HepG2 (cell line): Measurements from ENCODE around the gene RNF17. TPM values are rescaled to one million over a fixed set of nuclear protein-coding genes. Genes with fewer than 3 reads are reported as not detected.

Experiments used
- ATAC-seq: fragments of 200-7000 bp; cut with Tn5 transposase; 3 replicates; pipeline ENCODE4 v1.9.1; 2020; ENCODE audit warnings: mild to moderate bottlenecking, moderate library complexity
- BruUV-seq: library from RNA; stranded (reverse); fragments of 400-500 nt; replicated peaks from 2 replicates; lab custom pipeline; 2021; lab: Mats Ljungman, UMichigan
- CTCF ChIA-PET: fragments of 300-600 bp; formaldehyde crosslinking; extraction: SDS; loops from one replicate; lab custom pipeline; 2021; ENCODE audit warnings: low total read pairs, inconsistent platforms, low intra/inter-chr PET ratio; lab: Yijun Ruan, JAX
- POLR2A ChIA-PET: fragments of 350-600 bp; sonication (Branson Sonifier 250); formaldehyde crosslinking; loops from one replicate; lab custom pipeline; 2020; ENCODE audit warnings: antibody characterized with exemption, inconsistent platforms; lab: Yijun Ruan, JAX
- DNase-seq: peaks from one replicate; pipeline ENCODE4 v3.0.0-alpha.2; 2015; ENCODE audit warnings: low spot score
- FAIRE-seq: peaks from 3 replicates; lab custom pipeline; 2011; peaks lifted over from hg19 to GRCh38; lab: Jason Lieb, UNC
- H2AFZ ChIP-seq: one replicate; pipeline ENCODE4 v1.6.1; 2011; ENCODE audit warnings: low read length, inconsistent platforms
- H3K27ac ChIP-seq: fragments of 300-600 bp; 3 replicates; pipeline ENCODE4 v1.8.0; 2011; ENCODE audit warnings: mixed run types, mild to moderate bottlenecking, mixed read lengths, low read length, inconsistent platforms; ENCODE audit not compliant: insufficient read depth; ENCODE audit errors: extremely low read length
- H3K27me3 ChIP-seq, 2 experiments: fragments of 200-600 bp in 1 of 2; 2 replicates in 1 of 2; 3 replicates in 1 of 2; pipeline versions ENCODE4 v1.6.0 to v1.8.0; 2011; ENCODE audit warnings: low read length in 2 of 2, mild to moderate bottlenecking in 2 of 2, moderate library complexity in 2 of 2, inconsistent platforms in 1 of 2; ENCODE audit not compliant: insufficient read depth in 2 of 2, control insufficient read depth in 1 of 2
- H3K36me3 ChIP-seq, 2 experiments: fragments of 200-600 bp in 1 of 2; replicated peaks in 1 of 2; 2 replicates in 1 of 2; 3 replicates in 1 of 2; pipeline versions ENCODE4 v1.5.1 to v1.8.0; 2011; ENCODE audit warnings: low read length in 2 of 2, inconsistent platforms in 1 of 2; ENCODE audit not compliant: insufficient read depth in 2 of 2, control insufficient read depth in 1 of 2
- H3K4me1 ChIP-seq: 2 replicates; pipeline ENCODE4 v1.5.1; 2012; ENCODE audit warnings: low read length, inconsistent platforms; ENCODE audit not compliant: insufficient read depth
- H3K4me2 ChIP-seq: 2 replicates; pipeline ENCODE4 v1.6.0; 2011; ENCODE audit warnings: low read depth, low read length, inconsistent platforms
- H3K4me3 ChIP-seq, 3 experiments: fragments of 200-600 bp in 1 of 3; sonication (generic), shearing (Covaris generic) in 1 of 3; replicated peaks in 1 of 3; 2 replicates each; pipeline ENCODE4 v1.5.1; 2011 to 2016; ENCODE audit warnings: low read length in 3 of 3, inconsistent platforms in 2 of 3, low read depth in 2 of 3, mild to moderate bottlenecking in 2 of 3, control low read depth in 1 of 3, mixed read lengths in 1 of 3; ENCODE audit not compliant: insufficient read depth in 1 of 3
- H3K79me2 ChIP-seq: one replicate; pipeline ENCODE4 v1.6.1; 2011; ENCODE audit warnings: low read length, inconsistent platforms; ENCODE audit not compliant: insufficient read depth
- H3K9ac ChIP-seq: 2 replicates; pipeline ENCODE4 v1.6.0; 2011; ENCODE audit warnings: mild to moderate bottlenecking, low read depth, low read length, inconsistent platforms; ENCODE audit not compliant: insufficient read depth
- H3K9me3 ChIP-seq: 2 replicates; pipeline ENCODE4 v1.5.1; 2012; ENCODE audit warnings: mild to moderate bottlenecking, low read length
- H4K20me1 ChIP-seq: 2 replicates; pipeline ENCODE4 v1.6.0; 2011; ENCODE audit warnings: inconsistent platforms, mild to moderate bottlenecking, low read length, moderate library complexity; ENCODE audit not compliant: insufficient read depth
- ADNP ChIP-seq: sonication (generic); formaldehyde crosslinking; IDR thresholded peaks from 2 replicates; pipeline ENCODE4 v1.4.0; 2020; ENCODE audit warnings: missing genetic modification reagents
- ARNTL ChIP-seq: sonication (generic); formaldehyde crosslinking; IDR thresholded peaks from 2 replicates; pipeline ENCODE4 v1.4.0; 2020; ENCODE audit warnings: mild to moderate bottlenecking, missing genetic modification reagents
- JDP2 ChIP-seq: sonication (generic); formaldehyde crosslinking; IDR thresholded peaks from 2 replicates; pipeline ENCODE4 v1.8.1; 2022; ENCODE audit warnings: missing genetic modification reagents, borderline replicate concordance
- MATR3 ChIP-seq: sonication (generic); formaldehyde crosslinking; IDR thresholded peaks from 2 replicates; pipeline ENCODE4 v1.4.0; 2020; ENCODE audit warnings: missing genetic modification reagents
- NFIB ChIP-seq: sonication (generic); formaldehyde crosslinking; IDR thresholded peaks from 2 replicates; pipeline ENCODE4 v1.9.0; 2021; ENCODE audit warnings: missing genetic modification reagents, mild to moderate bottlenecking, borderline replicate concordance
- NFKBIZ ChIP-seq: IDR thresholded peaks from 2 replicates; pipeline ENCODE4 v1.6.1; 2018; ENCODE audit warnings: missing genetic modification reagents, missing compliant biosample characterization
- RAD51 ChIP-seq: fragments of 450-650 bp; IDR thresholded peaks from 2 replicates; pipeline ENCODE4 v1.6.1; 2016; ENCODE audit warnings: borderline replicate concordance
- REST ChIP-seq, 2 experiments: IDR thresholded peaks; 2 replicates each; pipeline ENCODE4 v1.6.1; 2011 to 2012; ENCODE audit warnings: low read length in 2 of 2, borderline replicate concordance in 1 of 2, low read depth in 1 of 2, mild to moderate bottlenecking in 1 of 2, moderate library complexity in 1 of 2
- SNRNP70 ChIP-seq: fragments of 200-400 bp; formaldehyde crosslinking; IDR thresholded peaks from 2 replicates; pipeline ENCODE4 v1.6.1; 2017; ENCODE audit warnings: mild to moderate bottlenecking, low read depth, low read length, moderate library complexity
- ZBTB20 ChIP-seq: sonication (generic); formaldehyde crosslinking; IDR thresholded peaks from 2 replicates; pipeline ENCODE4 v1.8.1; 2023; ENCODE audit warnings: missing genetic modification reagents, low read depth, mild to moderate bottlenecking, borderline replicate concordance
- ZFP36L2 ChIP-seq: sonication (generic); formaldehyde crosslinking; IDR thresholded peaks from 2 replicates; pipeline ENCODE4 v1.4.0; 2020; ENCODE audit warnings: missing genetic modification reagents
- ZNF75D ChIP-seq: sonication (generic); formaldehyde crosslinking; IDR thresholded peaks from 2 replicates; pipeline ENCODE4 v1.8.1; 2023; ENCODE audit warnings: missing genetic modification reagents, mild to moderate bottlenecking, borderline replicate concordance
- ZNF780A ChIP-seq: sonication (generic); formaldehyde crosslinking; IDR thresholded peaks from 2 replicates; pipeline ENCODE4 v1.8.0; 2022; ENCODE audit warnings: mild to moderate bottlenecking, missing genetic modification reagents, moderate library complexity
- in situ Hi-C: cut with HindIII; loops from 2 replicates; pipeline ENCODE4 v1.10.0; 2017; ENCODE audit warnings: low pct_unique_long_range_greater_than_20kb; ENCODE audit not compliant: extremely low pct_ligation_motif_present
- intact Hi-C: fragments of 100-400 bp; cut with micrococcal nuclease; formaldehyde crosslinking; loops from one replicate; pipeline ENCODE4 v1.10.0; 2022; ENCODE audit not compliant: unreplicated experiment
- polyA plus RNA-seq, 8 experiments: library from polyadenylated mRNA; depleted of rRNA in 3 of 8; stranded (reverse) in 7 of 8; unstranded in 1 of 8; fragments of >200 nt; fragmentation: Illumina TruSeq in 4 of 8; extraction: Trizol in 4 of 8; gene quantifications; 2 replicates each; pipeline versions ENCODE4 v1.2.1 to v1.2.3, GENCODE V29; 2011 to 2016; ENCODE audit warnings: low read depth in 4 of 8, missing spikeins in 1 of 8, mixed read lengths in 1 of 8; ENCODE audit not compliant: insufficient read depth in 1 of 8
- total RNA-seq, 5 experiments: library from RNA; depleted of rRNA; stranded (reverse); fragments of >200 nt; fragmentation: Illumina TruSeq; extraction: Trizol; gene quantifications; 2 replicates each; pipeline ENCODE4 v1.2.3, GENCODE V29; 2016; ENCODE audit warnings: low read depth in 1 of 5
- TF ChIP-seq, protein P1 (sequence below): sonication (generic); formaldehyde crosslinking; IDR thresholded peaks from 2 replicates; pipeline ENCODE4 v1.5.0; 2020; ENCODE audit warnings: missing genetic modification reagents, mild to moderate bottlenecking, borderline replicate concordance

Gene RNF17
- total and polyA plus RNA-seq, 2 of the 13 experiments (the other 11 are each of a cell fraction or from before 2014, with no cell fraction given), result not detected

- H3K27ac ChIP-seq, result no peak overlapping the region
- no peak for ATAC-seq
- no peaks in the 10 kb centered on the region for H4K20me1 ChIP-seq
- no peaks in the 10 kb centered on the region for H3K36me3 ChIP-seq
- H3K9me3 ChIP-seq, result no peaks in the 10 kb centered on the region
- in situ Hi-C loops (no loop called here), intact Hi-C loops (no loop called here)
- H2AFZ ChIP-seq, result no peak overlapping the region
- no peak overlapping the region for H3K4me2 ChIP-seq
- H3K4me3 ChIP-seq, result no peak overlapping the region
- TF ChIP-seq ARNTL (CRISPR knock-in tag) (no peak), NFKBIZ (CRISPR knock-in tag) (no peak), SNRNP70 (no peak), RAD51 (no peak), ZFP36L2 (CRISPR knock-in tag) (no peak), ZBTB20 (CRISPR knock-in tag) (no peak), NFIB (CRISPR knock-in tag) (no peak), ZNF75D (no peak), REST (IDR thresholded peaks at IDR 0.05; ENCODE audit: borderline replicate concordance in 1 of 2, low read depth in 1 of 2, low read length in 2 of 2) (no peak), ZNF780A (CRISPR knock-in tag) (no peak), MATR3 (CRISPR knock-in tag) (no peak), ADNP (no peak), JDP2 (no peak)
- TF ChIP-seq, protein P1, sequence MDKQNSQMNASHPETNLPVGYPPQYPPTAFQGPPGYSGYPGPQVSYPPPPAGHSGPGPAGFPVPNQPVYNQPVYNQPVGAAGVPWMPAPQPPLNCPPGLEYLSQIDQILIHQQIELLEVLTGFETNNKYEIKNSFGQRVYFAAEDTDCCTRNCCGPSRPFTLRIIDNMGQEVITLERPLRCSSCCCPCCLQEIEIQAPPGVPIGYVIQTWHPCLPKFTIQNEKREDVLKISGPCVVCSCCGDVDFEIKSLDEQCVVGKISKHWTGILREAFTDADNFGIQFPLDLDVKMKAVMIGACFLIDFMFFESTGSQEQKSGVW (CRISPR knock-in tag), result no peak
- H3K9ac ChIP-seq, result no peak overlapping the region
- no TSS peak for BruUV-seq
- no peak for DNase-seq
- no peak for FAIRE-seq
- no peaks in the 10 kb centered on the region for H3K79me2 ChIP-seq
- ChIA-PET POLR2A (no interaction called here), CTCF (no interaction called here)
- H3K27me3 ChIP-seq, result no peaks in the 10 kb centered on the region
- no peaks in the 10 kb centered on the region for H3K4me1 ChIP-seq
These were observed 4.8 kb upstream of the RNF17 start for GRCh38 chr13:24759197-24759596.
